Measurements from ENCODE around the gene C16orf74.

C16orf74 gene

GRCh38 chr16:85750827-85751697, at the start of gene C16orf74:
Gene C16orf74 (minus strand): TSS chr16:85751096. CDS start chr16:85735217, 15,879 bp downstream.
- no peak for DNase-seq

- DNase-seq: no peak
Measured at GRCh38 chr16:85800321-85800669, 49.4 kb upstream of the C16orf74 start.

- peak; percentile 93 for DNase-seq
Measured at GRCh38 chr16:85799497-85800320, 48.8 kb upstream of the C16orf74 start, which contains the start of the genes COX4I1 and EMC8. Gene COX4I1 (plus strand): TSS chr16:85799695. CDS start chr16:85801206, 1,511 bp downstream. Gene EMC8 (minus strand): TSS chr16:85799544. CDS start chr16:85799295, 249 bp downstream.

GRCh38 chr16:85798901-85799496, 48.1 kb upstream of the C16orf74 start:
- DNase-seq: peak; percentile 17 to 22

GRCh38 chr16:85798283-85798776, 47.4 kb upstream of the C16orf74 start:
- DNase-seq: no peak

- no peak for DNase-seq
Measured at GRCh38 chr16:85796599-85796998, 45.7 kb upstream of the C16orf74 start.

- no peak for DNase-seq
Measured at GRCh38 chr16:85796152-85796551, 45.3 kb upstream of the C16orf74 start.

GRCh38 chr16:85794696-85795095, 43.8 kb upstream of the C16orf74 start:
- no peak for DNase-seq

- DNase-seq: no peak
Measured at GRCh38 chr16:85793662-85794298, 42.9 kb upstream of the C16orf74 start.

- no peak for DNase-seq
Measured at GRCh38 chr16:85789773-85790172, 38.9 kb upstream of the C16orf74 start.

- DNase-seq: no peak
Measured at GRCh38 chr16:85788819-85789218, 37.9 kb upstream of the C16orf74 start.

- DNase-seq: no peak
Measured at GRCh38 chr16:85785927-85786326, 35.0 kb upstream of the C16orf74 start.

- DNase-seq: no peak
Measured at GRCh38 chr16:85784813-85785212, 33.9 kb upstream of the C16orf74 start.

GRCh38 chr16:85783441-85783840, 32.5 kb upstream of the C16orf74 start:
- no peak for DNase-seq

- no peak for DNase-seq
Measured at GRCh38 chr16:85782451-85782850, 31.6 kb upstream of the C16orf74 start.

GRCh38 chr16:85781695-85782370, 30.9 kb upstream of the C16orf74 start:
- no peak for DNase-seq

GRCh38 chr16:85781156-85781555, 30.3 kb upstream of the C16orf74 start:
- DNase-seq: no peak

GRCh38 chr16:85780281-85780680, 29.4 kb upstream of the C16orf74 start:
- no peak for DNase-seq

- DNase-seq: peak in 1 of 2 donors; percentile 23
Measured at GRCh38 chr16:85778873-85779272, 28.0 kb upstream of the C16orf74 start.

GRCh38 chr16:85777583-85778310, 26.9 kb upstream of the C16orf74 start:
- no peak for DNase-seq

GRCh38 chr16:85774811-85775210, 23.9 kb upstream of the C16orf74 start:
- DNase-seq: no peak

Measured in CD4-positive, alpha-beta T cell treated with Interleukin-1 beta for 1 hour (primary cell).